PC-9 (cell line): ENCODE results near the gene TMEM147. TPM values are rescaled to one million over a fixed set of nuclear protein-coding genes. Genes with fewer than 3 reads are reported as not detected.

Experiments used
- BruUV-seq: library from RNA; stranded (reverse); fragments of 400-500 nt; replicated peaks from 2 replicates; lab custom pipeline; 2021; lab: Mats Ljungman, UMichigan
- CTCF ChIA-PET: fragments of 300-600 bp; sonication (Branson Sonifier 250); formaldehyde crosslinking; loops from one replicate; lab custom pipeline; 2022; ENCODE audit warnings: antibody characterized with exemption; lab: Charles Lee
- POLR2A ChIA-PET: fragments of 300-600 bp; sonication (Branson Sonifier 250); formaldehyde crosslinking; loops from one replicate; lab custom pipeline; 2022; ENCODE audit warnings: antibody characterized with exemption; ENCODE audit not compliant: unreplicated experiment; lab: Charles Lee
- DNase-seq, 2 experiments: peaks; one replicate each; pipeline versions ENCODE4 v3.0.0 to v3.0.0-alpha.2; 2015 to 2022; ENCODE audit warnings: mixed read lengths in 1 of 2
- H2AFZ ChIP-seq: fragments of 200-600 bp; sonication (generic); 2 replicates; pipeline ENCODE4 v1.8.1; 2017; ENCODE audit warnings: antibody characterized with exemption
- H3F3A ChIP-seq: fragments of 200-600 bp; sonication (generic); 2 replicates; pipeline ENCODE4 v1.8.1; 2017; ENCODE audit warnings: antibody characterized with exemption, mild to moderate bottlenecking, low read depth; ENCODE audit not compliant: insufficient read depth
- H3K27ac ChIP-seq: fragments of 200-600 bp; sonication (generic); 2 replicates; pipeline ENCODE4 v1.6.1; 2016; ENCODE audit warnings: mixed run types
- H3K27me3 ChIP-seq: fragments of 200-600 bp; sonication (generic); 2 replicates; pipeline ENCODE4 v1.6.1; 2016; ENCODE audit warnings: low read depth, mixed run types; ENCODE audit not compliant: insufficient read depth
- H3K36me3 ChIP-seq: fragments of 200-600 bp; sonication (generic); 2 replicates; pipeline ENCODE4 v1.6.1; 2016; ENCODE audit warnings: low read depth, mixed run types
- H3K4me1 ChIP-seq: fragments of 200-600 bp; sonication (generic); replicated peaks from 2 replicates; pipeline ENCODE4 v1.6.1; 2016; ENCODE audit warnings: mixed run types; ENCODE audit not compliant: insufficient read depth
- H3K4me2 ChIP-seq: fragments of 200-600 bp; sonication (generic); 2 replicates; pipeline ENCODE4 v1.6.1; 2017; ENCODE audit warnings: mixed run types
- H3K4me3 ChIP-seq: fragments of 200-600 bp; sonication (generic); 2 replicates; pipeline ENCODE4 v1.6.1; 2016; ENCODE audit warnings: mixed run types
- H3K79me2 ChIP-seq: fragments of 200-600 bp; sonication (generic); 2 replicates; pipeline ENCODE4 v1.6.1; 2017; ENCODE audit warnings: low read depth, mixed run types
- H3K9me2 ChIP-seq: fragments of 200-600 bp; sonication (generic); 2 replicates; pipeline ENCODE4 v1.8.1; 2017; ENCODE audit warnings: mild to moderate bottlenecking; ENCODE audit not compliant: insufficient read depth
- H3K9me3 ChIP-seq: fragments of 200-600 bp; sonication (generic); 2 replicates; pipeline ENCODE4 v1.8.1; 2016; ENCODE audit warnings: low read depth; ENCODE audit not compliant: insufficient read depth
- H4K20me1 ChIP-seq: fragments of 200-600 bp; sonication (generic); 2 replicates; pipeline ENCODE4 v1.8.1; 2017; ENCODE audit not compliant: insufficient read depth
- EZH2 ChIP-seq: fragments of 200-600 bp; sonication (generic); IDR thresholded peaks from 2 replicates; pipeline ENCODE4 v1.8.0; 2017; ENCODE audit warnings: antibody characterized with exemption, low read depth
- intact Hi-C: fragments of 100-400 bp; cut with micrococcal nuclease; formaldehyde crosslinking; loops from one replicate; pipeline ENCODE4 v1.10.0; 2022; ENCODE audit not compliant: unreplicated experiment
- total RNA-seq: library from RNA; stranded (reverse); gene quantifications from 2 replicates; pipeline ENCODE4 v1.2.3, GENCODE V29; 2021
- TF ChIP-seq, protein P1 (sequence below): fragments of 200-600 bp; sonication (generic); conservative IDR thresholded peaks from 2 replicates; pipeline ENCODE4 v1.6.1; 2017; ENCODE audit warnings: mixed run types, antibody characterized with exemption, mild to moderate bottlenecking, moderate library complexity

Gene TMEM147
- total RNA-seq, 1 experiment from 2014 or later, result 82.6 TPM

GRCh38 chr19:35531291-35531690 is 14.1 kb upstream of the TMEM147 start:
- Histone ChIP-seq H2AFZ (no peak overlapping the region), H3K9me3 (no peaks in the 10 kb centered on the region), H4K20me1 (no peaks in the 10 kb centered on the region), H3K27ac (no peak overlapping the region), H3K4me1 (0 out of 2 replicates have a peak, but pooled peaks cover 13% of the 10 kb centered on the region), H3K4me2 (no peak overlapping the region), H3K9me2 (no peaks in the 10 kb centered on the region), H3K36me3 (no peaks in the 10 kb centered on the region), H3F3A (peaks cover 3% of the 10 kb centered on the region; the same call in 1 of the 2 replicates), H3K79me2 (no peaks in the 10 kb centered on the region), H3K4me3 (no peak overlapping the region), H3K27me3 (no peaks in the 10 kb centered on the region)
- CTCF ChIA-PET, result no interaction called here
- intact Hi-C loops, result no loop called here
- POLR2A ChIA-PET, result interaction anchor here (0.7 kb wide), 1 partner anchor 237 kb away, joined by 3 read pairs; no protein-coding TSS in a partner anchor
- TF ChIP-seq EZH2, result no peak
- TF ChIP-seq, protein P1, sequence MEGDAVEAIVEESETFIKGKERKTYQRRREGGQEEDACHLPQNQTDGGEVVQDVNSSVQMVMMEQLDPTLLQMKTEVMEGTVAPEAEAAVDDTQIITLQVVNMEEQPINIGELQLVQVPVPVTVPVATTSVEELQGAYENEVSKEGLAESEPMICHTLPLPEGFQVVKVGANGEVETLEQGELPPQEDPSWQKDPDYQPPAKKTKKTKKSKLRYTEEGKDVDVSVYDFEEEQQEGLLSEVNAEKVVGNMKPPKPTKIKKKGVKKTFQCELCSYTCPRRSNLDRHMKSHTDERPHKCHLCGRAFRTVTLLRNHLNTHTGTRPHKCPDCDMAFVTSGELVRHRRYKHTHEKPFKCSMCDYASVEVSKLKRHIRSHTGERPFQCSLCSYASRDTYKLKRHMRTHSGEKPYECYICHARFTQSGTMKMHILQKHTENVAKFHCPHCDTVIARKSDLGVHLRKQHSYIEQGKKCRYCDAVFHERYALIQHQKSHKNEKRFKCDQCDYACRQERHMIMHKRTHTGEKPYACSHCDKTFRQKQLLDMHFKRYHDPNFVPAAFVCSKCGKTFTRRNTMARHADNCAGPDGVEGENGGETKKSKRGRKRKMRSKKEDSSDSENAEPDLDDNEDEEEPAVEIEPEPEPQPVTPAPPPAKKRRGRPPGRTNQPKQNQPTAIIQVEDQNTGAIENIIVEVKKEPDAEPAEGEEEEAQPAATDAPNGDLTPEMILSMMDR, result no peak
- no TSS peak for BruUV-seq
- peak; percentile 18 to 43 for DNase-seq

DNA sequence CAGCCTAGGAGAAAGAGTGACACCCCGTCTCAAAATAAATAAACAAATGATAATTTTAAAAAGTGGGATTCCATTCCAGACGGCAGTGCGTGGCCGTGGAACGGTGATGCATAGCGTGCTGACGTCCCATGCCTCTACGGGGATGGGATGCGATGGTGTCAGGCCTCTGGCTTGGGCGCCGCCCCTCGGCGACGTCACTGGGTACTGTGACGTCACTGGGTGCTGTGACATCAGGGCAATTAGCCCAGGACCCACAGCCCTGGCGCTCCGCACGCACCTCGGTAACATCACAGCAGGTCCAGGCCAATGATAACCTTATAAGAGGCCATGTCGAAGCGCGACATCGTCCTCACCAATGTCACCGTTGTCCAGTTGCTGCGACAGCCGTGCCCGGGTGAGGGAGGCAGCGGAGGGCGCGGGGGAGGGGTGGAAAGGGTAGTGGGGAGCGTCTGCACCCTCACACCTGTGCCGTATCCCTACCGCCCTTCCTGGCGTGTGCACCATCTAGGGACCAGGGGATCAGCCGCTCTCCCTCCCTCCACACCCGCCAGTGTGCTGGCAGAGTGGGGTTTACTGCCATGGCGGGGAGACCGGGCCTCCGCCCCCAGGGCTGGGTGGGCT is 12.1 kb upstream of the TMEM147 start, which contains the start of gene GAPDHS:
Gene GAPDHS, plus strand, starts transcription at position 256 of the 621 bp plus-strand sequence. Its CDS starts 72 bp downstream, at position 328.
- no peak for TF ChIP-seq EZH2
- TF ChIP-seq, protein P1, result no peak
- no TSS peak for BruUV-seq
- H3K9me2 ChIP-seq, result no peaks in the 10 kb centered on the region
- ChIA-PET CTCF (no interaction called here), POLR2A (interaction anchor here (0.5 kb wide), 1 partner anchor 37 kb away, joined by 4 read pairs; no protein-coding TSS in a partner anchor)
- H3K4me2 ChIP-seq, result no peak within 1 kb of the TSS
- H3F3A ChIP-seq, result peaks cover 3% of the 10 kb centered on the region; the same call in 1 of the 2 replicates
- H3K4me1 ChIP-seq, result 0 out of 2 replicates have a peak, but pooled peaks cover 8% of the 10 kb centered on the region
- no peaks in the 10 kb centered on the region for H3K79me2 ChIP-seq
- intact Hi-C loops, result no loop called here
- H4K20me1 ChIP-seq, result no peaks in the 10 kb centered on the region; the same call in 1 of the 2 replicates
- no peak within 1 kb of the TSS for H2AFZ ChIP-seq
- no peak for DNase-seq
- H3K9me3 ChIP-seq, result no peaks in the 10 kb centered on the region
- H3K27ac ChIP-seq, result no peak within 1 kb of the TSS
- H3K27me3 ChIP-seq, result no peaks in the 10 kb centered on the region
- no peaks in the 10 kb centered on the region for H3K36me3 ChIP-seq
- no peak within 1 kb of the TSS for H3K4me3 ChIP-seq

DNA sequence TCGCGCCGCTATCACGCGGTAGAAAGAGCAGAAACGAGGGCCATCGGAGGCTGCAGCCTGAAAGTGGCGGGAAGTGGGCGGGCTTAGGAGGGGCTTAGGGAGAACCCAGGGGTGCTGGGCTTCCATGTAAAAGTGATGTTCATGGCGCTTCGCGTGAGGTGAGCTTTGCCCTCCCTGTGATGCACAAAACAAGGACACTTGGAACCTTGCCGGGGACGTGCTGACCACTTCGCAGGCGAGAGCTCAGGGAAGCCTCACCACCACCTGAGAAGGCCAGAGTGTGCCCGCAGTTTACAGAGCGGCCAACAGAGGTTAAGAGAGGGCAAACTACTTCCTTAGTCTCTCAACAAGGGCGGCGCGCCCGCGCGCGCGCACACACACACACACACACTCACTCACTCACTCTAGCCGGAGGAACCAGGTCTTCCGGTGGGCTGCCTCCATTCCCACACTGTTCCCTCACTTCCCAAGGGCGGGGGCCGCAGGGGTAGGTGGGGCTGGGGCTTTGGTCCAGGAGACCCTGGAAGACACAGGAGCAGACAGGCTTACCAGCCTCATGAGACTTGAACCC is 11.5 kb upstream of the TMEM147 start:
- POLR2A ChIA-PET, result interaction anchor here (0.5 kb wide), 1 partner anchor 36 kb away, joined by 4 read pairs; no protein-coding TSS in a partner anchor
- H3K79me2 ChIP-seq, result no peaks in the 10 kb centered on the region
- peak in 1 of 2 experiments; percentile 34 for DNase-seq
- no peak for TF ChIP-seq EZH2
- TF ChIP-seq, protein P1, result no peak
- no peaks in the 10 kb centered on the region for H3K9me2 ChIP-seq
- H3F3A ChIP-seq, result peaks cover 3% of the 10 kb centered on the region; the same call in 1 of the 2 replicates
- no peaks in the 10 kb centered on the region for H3K36me3 ChIP-seq
- no peaks in the 10 kb centered on the region; the same call in 1 of the 2 replicates for H4K20me1 ChIP-seq
- H3K4me2 ChIP-seq, result no peak overlapping the region
- 0 out of 2 replicates have a peak, but pooled peaks cover 5% of the 10 kb centered on the region for H3K4me1 ChIP-seq
- no peak overlapping the region for H2AFZ ChIP-seq
- no peak overlapping the region for H3K27ac ChIP-seq
- intact Hi-C loops, result no loop called here
- H3K4me3 ChIP-seq, result no peak overlapping the region
- CTCF ChIA-PET, result no interaction called here
- no peaks in the 10 kb centered on the region for H3K9me3 ChIP-seq
- BruUV-seq, result no TSS peak
- no peaks in the 10 kb centered on the region for H3K27me3 ChIP-seq
